H1 (cell line): ENCODE measurements around the gene FOXI1.

Source experiments
- POLR2AphosphoS5 ChIP-seq: IDR thresholded peaks from 2 replicates; pipeline ENCODE4 v1.6.1; 2011; ENCODE audit warnings: low read depth, low read length
- RAD21 ChIP-seq, 2 experiments: IDR thresholded peaks in 1 of 2; conservative IDR thresholded peaks in 1 of 2; 2 replicates each; pipeline ENCODE4 v1.6.1; 2011; ENCODE audit warnings: low read depth in 2 of 2, low read length in 2 of 2, improper control_type of control experiment in 1 of 2, inconsistent platforms in 1 of 2, mild to moderate bottlenecking in 1 of 2, moderate library complexity in 1 of 2
- SRF ChIP-seq: IDR thresholded peaks from 2 replicates; pipeline ENCODE4 v1.6.1; 2011; ENCODE audit warnings: mild to moderate bottlenecking, low read depth, low read length, moderate library complexity
- ZNF274 ChIP-seq: IDR thresholded peaks from 2 replicates; pipeline ENCODE4 v1.7.0; 2012; ENCODE audit warnings: low read length, borderline replicate concordance; ENCODE audit errors: extremely low read depth

GRCh38 chr5:170142196-170142595 lies 36.5 kb downstream of the FOXI1 start:
- TF ChIP-seq RAD21 (IDR thresholded peaks at IDR 0.05 in 1 of 2, conservative IDR thresholded peaks at IDR 0.05 in 1 of 2; ENCODE audit: low read depth in 2 of 2, low read length in 2 of 2) (no peak), ZNF274 (no peak), SRF (no peak), POLR2AphosphoS5 (no peak)
